ENCODE data around the gene TRIM46. TPM values are rescaled to one million over a fixed set of nuclear protein-coding genes. Genes with fewer than 3 reads are reported as not detected.

Gene TRIM46
- total and polyA plus RNA-seq, 2 of the 13 experiments (the other 11 are each of a cell fraction or from before 2014, with no cell fraction given): 0.04 to 0.09 TPM

- TF ChIP-seq TIGD3 (CRISPR knock-in tag; IDR thresholded peaks at IDR 0.05; ENCODE audit: borderline replicate concordance): no peak
- TF ChIP-seq KMT2A (CRISPR knock-in tag; IDR thresholded peaks at IDR 0.05): peak; percentile 77
- no peak for TF ChIP-seq SOX5 (CRISPR knock-in tag; IDR thresholded peaks at IDR 0.05; ENCODE audit: borderline replicate concordance)
- no peak for TF ChIP-seq ZNF790 (CRISPR knock-in tag; IDR thresholded peaks at IDR 0.05; ENCODE audit: borderline replicate concordance)
- TF ChIP-seq ZNF674 (CRISPR knock-in tag; IDR thresholded peaks at IDR 0.05; ENCODE audit: low read depth): no peak
- no peak for TF ChIP-seq ZFP36L2 (CRISPR knock-in tag; IDR thresholded peaks at IDR 0.05)
- no peak for TF ChIP-seq MATR3 (CRISPR knock-in tag; IDR thresholded peaks at IDR 0.05)
- TF ChIP-seq HOXA5 (CRISPR knock-in tag; IDR thresholded peaks at IDR 0.05): no peak
- TF ChIP-seq U2AF2 (IDR thresholded peaks at IDR 0.05; ENCODE audit: low read depth, low read length): no peak
- TF ChIP-seq JDP2 (CRISPR knock-in tag; IDR thresholded peaks at IDR 0.05; ENCODE audit: borderline replicate concordance): no peak
- TF ChIP-seq DMAP1 (CRISPR knock-in tag; IDR thresholded peaks at IDR 0.05): peak; percentile 56
- TF ChIP-seq ZNF329 (CRISPR knock-in tag; IDR thresholded peaks at IDR 0.05; ENCODE audit: low read depth): no peak
- peak; percentile 32; the same call in 1 of the 2 replicates for TF ChIP-seq ZNF292 (CRISPR knock-in tag; IDR thresholded peaks at IDR 0.05; ENCODE audit: borderline replicate concordance, low read depth)
- TF ChIP-seq SIX4 (CRISPR knock-in tag; IDR thresholded peaks at IDR 0.05): no peak
- no peak for TF ChIP-seq IRX3 (CRISPR knock-in tag; IDR thresholded peaks at IDR 0.05; ENCODE audit: borderline replicate concordance, low read depth)
- TF ChIP-seq ZNF704 (CRISPR knock-in tag; IDR thresholded peaks at IDR 0.05; ENCODE audit: borderline replicate concordance): no peak; the same call in 1 of the 2 replicates
- TF ChIP-seq RBAK (CRISPR knock-in tag; IDR thresholded peaks at IDR 0.05): no peak
- no peak for TF ChIP-seq ZNF720 (CRISPR knock-in tag; IDR thresholded peaks at IDR 0.05)
- TF ChIP-seq ZBTB8A (CRISPR knock-in tag; IDR thresholded peaks at IDR 0.05; ENCODE audit: borderline replicate concordance, low read depth): no peak
- no peak for TF ChIP-seq HES4 (CRISPR knock-in tag; IDR thresholded peaks at IDR 0.05; ENCODE audit: borderline replicate concordance)
- TF ChIP-seq SMAD3 (CRISPR knock-in tag; IDR thresholded peaks at IDR 0.05): no peak; the same call in 1 of the 2 replicates
- TF ChIP-seq TMF1 (CRISPR knock-in tag; IDR thresholded peaks at IDR 0.05; ENCODE audit: low read depth): no peak
- TF ChIP-seq BHLHE40 (IDR thresholded peaks at IDR 0.05; ENCODE audit: low read length): no peak
- TF ChIP-seq ZNF639 (CRISPR knock-in tag; conservative IDR thresholded peaks at IDR 0.05): no peak
- peak; percentile 95 for TF ChIP-seq ZNF574 (CRISPR knock-in tag; IDR thresholded peaks at IDR 0.05)
- no peak for TF ChIP-seq FOXJ3 (CRISPR knock-in tag; IDR thresholded peaks at IDR 0.05; ENCODE audit: borderline replicate concordance)
Measured at GRCh38 chr1:155139895-155140629, 33.6 kb upstream of the TRIM46 start, which contains the start of gene DPM3 (continued).
